Measurements from ENCODE around the gene CHRDL2.
A peak's percentile ranks its signal among the peaks of the same experiment; 100 is the strongest.

CHRDL2 gene

GRCh38 chr11:74748211-74749126 lies 17.2 kb upstream of the CHRDL2 start, which contains the start of gene RNF169:
RNF169 (plus strand) TSS chr11:74748849; CDS start chr11:74748881, 32 bp downstream.
- peak; percentile 96 to 97 (median 97) for DNase-seq

GRCh38 chr11:74746868-74747267 lies 15.6 kb upstream of the CHRDL2 start:
- no peak for DNase-seq

GRCh38 chr11:74744277-74744676 lies 13.1 kb upstream of the CHRDL2 start:
- no peak for DNase-seq

- DNase-seq, result no peak
These were observed 12.4 kb upstream of the CHRDL2 start for GRCh38 chr11:74743640-74744039.

- DNase-seq, result no peak
These were observed 10.8 kb upstream of the CHRDL2 start for GRCh38 chr11:74742070-74742469.

GRCh38 chr11:74739546-74740270 lies 8.5 kb upstream of the CHRDL2 start:
- DNase-seq, result peak; percentile 77 to 88 (median 85)

GRCh38 chr11:74736031-74736430 lies 4.8 kb upstream of the CHRDL2 start:
- DNase-seq, result no peak

GRCh38 chr11:74735365-74735928 lies 4.2 kb upstream of the CHRDL2 start:
- DNase-seq, result peak; percentile 18 to 60 (median 38)

- DNase-seq, result no peak
These were observed 3.3 kb upstream of the CHRDL2 start for GRCh38 chr11:74734559-74734925.

GRCh38 chr11:74730571-74731260 lies 510 bp downstream of the CHRDL2 start:
- no peak for DNase-seq

- DNase-seq, result no peak
These were observed 1.8 kb downstream of the CHRDL2 start for GRCh38 chr11:74729397-74729796.

- peak; percentile 72 to 81 (median 81) for DNase-seq
These were observed 4.6 kb downstream of the CHRDL2 start for GRCh38 chr11:74726547-74727182.

- DNase-seq, result no peak
These were observed 5.5 kb downstream of the CHRDL2 start for GRCh38 chr11:74725701-74726100.

- no peak for DNase-seq
These were observed 7.7 kb downstream of the CHRDL2 start for GRCh38 chr11:74723511-74723910.

- no peak for DNase-seq
These were observed 9.8 kb downstream of the CHRDL2 start for GRCh38 chr11:74721479-74721835.

GRCh38 chr11:74720596-74721478 lies 10.4 kb downstream of the CHRDL2 start:
- DNase-seq, result no peak

- DNase-seq, result peak in 1 of 3 donors; percentile 10
These were observed 12.2 kb downstream of the CHRDL2 start for GRCh38 chr11:74719011-74719410.

- DNase-seq, result no peak
These were observed 13.8 kb downstream of the CHRDL2 start for GRCh38 chr11:74717221-74717969.

GRCh38 chr11:74714904-74715303 lies 16.3 kb downstream of the CHRDL2 start:
- DNase-seq, result no peak

- no peak for DNase-seq
These were observed 17.5 kb downstream of the CHRDL2 start for GRCh38 chr11:74713686-74714085.

Measured in suppressor macrophage treated with lipopolysaccharide for 1 hour (primary cell).